ENCODE data around the gene USP12.

- TF ChIP-seq GATA2 (IDR thresholded peaks at IDR 0.05; ENCODE audit: low read depth, low read length) (no peak), GATA3 (IDR thresholded peaks at IDR 0.05; ENCODE audit: low read depth, low read length) (no peak)
Measured at GRCh38 chr13:27040826-27041108, 130.8 kb downstream of the USP12 start.
